ENCODE data around the gene TRIM47.

Gene TRIM47

GRCh38 chr17:75846692-75847613, 31.4 kb downstream of the TRIM47 start:
- DNase-seq (ENCODE audit: low read depth in 3 of 3, low spot score in 1 of 3), result no peak

- no peak for DNase-seq (ENCODE audit: low read depth in 3 of 3, low spot score in 1 of 3)
These were observed 32.3 kb downstream of the TRIM47 start for GRCh38 chr17:75845933-75846691.

GRCh38 chr17:75845058-75845711, 33.2 kb downstream of the TRIM47 start:
- peak in 1 of 3 donors; percentile 42 for DNase-seq (ENCODE audit: low read depth in 3 of 3, low spot score in 1 of 3)

- DNase-seq (ENCODE audit: low read depth in 3 of 3, low spot score in 1 of 3), result no peak
These were observed 33.8 kb downstream of the TRIM47 start for GRCh38 chr17:75844530-75845057.

- peak in 2 of 3 donors; percentile 38 to 41 for DNase-seq (ENCODE audit: low read depth in 3 of 3, low spot score in 1 of 3)
These were observed 34.5 kb downstream of the TRIM47 start, which contains the start of gene UNC13D for GRCh38 chr17:75843577-75844529. Gene UNC13D (minus strand): TSS chr17:75844404. CDS start chr17:75844337, 67 bp downstream.

- no peak for DNase-seq (ENCODE audit: low read depth in 3 of 3, low spot score in 1 of 3)
These were observed 35.3 kb downstream of the TRIM47 start for GRCh38 chr17:75842963-75843576.

GRCh38 chr17:75842411-75842810, 36.0 kb downstream of the TRIM47 start:
- DNase-seq (ENCODE audit: low read depth in 3 of 3, low spot score in 1 of 3), result no peak

GRCh38 chr17:75840799-75841164, 37.6 kb downstream of the TRIM47 start:
- no peak for DNase-seq (ENCODE audit: low read depth in 3 of 3, low spot score in 1 of 3)

GRCh38 chr17:75839942-75840798, 38.2 kb downstream of the TRIM47 start:
- no peak for DNase-seq (ENCODE audit: low read depth in 3 of 3, low spot score in 1 of 3)

- DNase-seq (ENCODE audit: low read depth in 3 of 3, low spot score in 1 of 3), result no peak
These were observed 40.0 kb downstream of the TRIM47 start for GRCh38 chr17:75838410-75838809.

GRCh38 chr17:75837899-75838298, 40.5 kb downstream of the TRIM47 start:
- no peak for DNase-seq (ENCODE audit: low read depth in 3 of 3, low spot score in 1 of 3)

- no peak for DNase-seq (ENCODE audit: low read depth in 3 of 3, low spot score in 1 of 3)
These were observed 41.8 kb downstream of the TRIM47 start for GRCh38 chr17:75836605-75837004.

GRCh38 chr17:75835654-75835987, 42.8 kb downstream of the TRIM47 start:
- no peak for DNase-seq (ENCODE audit: low read depth in 3 of 3, low spot score in 1 of 3)

GRCh38 chr17:75834928-75835653, 43.3 kb downstream of the TRIM47 start:
- no peak for DNase-seq (ENCODE audit: low read depth in 3 of 3, low spot score in 1 of 3)

- DNase-seq (ENCODE audit: low read depth in 3 of 3, low spot score in 1 of 3), result no peak
These were observed 44.0 kb downstream of the TRIM47 start for GRCh38 chr17:75834279-75834920.

- DNase-seq (ENCODE audit: low read depth in 3 of 3, low spot score in 1 of 3), result no peak
These were observed 45.6 kb downstream of the TRIM47 start for GRCh38 chr17:75832652-75833400.

- DNase-seq (ENCODE audit: low read depth in 3 of 3, low spot score in 1 of 3), result no peak
These were observed 46.2 kb downstream of the TRIM47 start for GRCh38 chr17:75832164-75832651.

All from stimulated activated CD4-positive, alpha-beta T cell treated with anti-CD3 and anti-CD28 coated beads, TNF-alpha, amount 100 ng/mL, for 1 hour (primary cell).